AG20443 (cell line): ENCODE measurements around the gene MTA2.
"Not testable (repeated sequence)": the region's sequence is repeated elsewhere in the genome, so short reads cannot be mapped to it uniquely, and the experiment has no call there.

Source experiments
- DNase-seq: peaks from one replicate; pipeline ENCODE4 v3.0.0; 2012; ENCODE audit warnings: low spot score, mixed read lengths

Gene MTA2

DNA sequence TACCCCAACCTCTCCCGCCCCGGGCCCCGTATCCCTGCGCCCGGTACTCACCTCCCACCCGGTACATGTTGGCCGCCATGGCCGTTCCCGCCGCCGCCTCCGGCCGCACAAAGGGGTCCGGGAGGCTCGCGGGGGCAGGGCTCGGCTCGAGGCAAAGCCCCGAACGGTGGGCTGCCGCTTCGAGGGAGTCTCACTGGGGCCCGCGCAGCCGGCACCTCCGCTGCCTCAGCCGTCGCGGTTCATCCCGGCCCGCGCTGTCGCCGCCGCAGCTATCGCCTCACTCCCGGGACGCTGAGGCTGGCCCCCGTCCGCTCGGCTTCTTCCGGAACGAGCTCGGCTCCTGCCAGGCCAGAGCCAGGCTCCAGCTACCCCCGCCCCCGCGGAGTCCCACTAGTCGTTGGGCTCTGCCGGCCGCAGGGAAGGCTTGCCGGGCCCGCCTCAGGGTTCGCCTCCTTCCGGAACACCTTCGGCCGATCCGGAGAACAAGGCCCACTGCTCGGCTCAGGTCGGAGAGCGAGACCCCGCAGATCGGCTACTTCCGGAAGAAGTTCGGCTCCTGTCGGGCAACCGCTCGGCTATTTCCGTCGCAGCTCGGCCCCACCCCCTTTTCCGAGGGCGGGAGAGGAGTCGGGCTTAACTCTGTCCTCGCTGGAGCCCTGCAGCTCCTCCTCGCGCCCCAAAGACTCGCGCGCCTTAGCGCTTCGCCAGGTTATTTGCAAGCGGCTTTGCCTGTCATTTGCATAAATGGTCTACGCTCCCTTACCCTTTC lies at the start of gene MTA2:
Gene MTA2, minus strand, starts transcription at position 494 of the 769 bp plus-strand sequence. Its CDS starts 415 bp downstream, at position 79.
- peak; percentile 96 for DNase-seq

DNA sequence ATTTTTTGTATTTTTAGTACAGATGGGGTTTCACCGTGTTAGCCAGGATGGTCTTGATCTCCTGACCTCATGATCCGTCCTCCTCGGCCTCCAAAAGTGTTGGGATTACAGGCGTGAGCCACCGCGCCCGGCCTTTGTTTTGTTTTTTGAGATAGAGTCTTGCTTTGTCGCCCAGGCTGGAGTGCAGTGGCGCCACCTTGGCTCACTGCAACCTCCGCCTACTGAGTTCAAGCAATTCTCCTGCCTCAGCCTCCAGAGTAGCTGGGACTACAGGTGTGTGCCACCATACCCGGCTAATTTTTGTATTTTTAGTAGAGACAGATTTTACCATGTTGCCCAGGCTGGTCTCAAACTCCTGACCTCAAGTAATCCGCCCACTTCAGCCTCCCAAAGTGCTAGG lies 48.6 kb upstream of the MTA2 start:
- not testable (repeated sequence) for DNase-seq

DNA sequence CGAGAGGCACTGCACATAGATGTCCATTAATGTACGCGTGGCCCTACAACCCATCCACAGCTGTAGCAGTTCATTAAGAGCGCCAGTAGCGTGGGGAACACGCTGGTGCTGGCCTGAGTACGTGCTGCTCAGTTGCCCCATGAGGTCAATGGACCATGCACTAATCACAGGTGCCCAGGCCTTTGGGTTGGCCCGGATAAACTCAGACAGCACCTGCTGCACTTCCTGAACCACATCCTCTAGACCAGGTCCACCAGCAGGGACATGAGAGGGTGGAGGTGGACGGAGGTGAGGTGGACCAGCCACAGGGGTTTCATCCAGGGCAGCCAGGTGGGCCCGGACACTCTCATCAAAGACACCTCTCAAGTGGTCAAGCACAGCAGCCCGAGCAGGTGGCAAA lies 47.8 kb upstream of the MTA2 start:
- DNase-seq, result no peak

DNA sequence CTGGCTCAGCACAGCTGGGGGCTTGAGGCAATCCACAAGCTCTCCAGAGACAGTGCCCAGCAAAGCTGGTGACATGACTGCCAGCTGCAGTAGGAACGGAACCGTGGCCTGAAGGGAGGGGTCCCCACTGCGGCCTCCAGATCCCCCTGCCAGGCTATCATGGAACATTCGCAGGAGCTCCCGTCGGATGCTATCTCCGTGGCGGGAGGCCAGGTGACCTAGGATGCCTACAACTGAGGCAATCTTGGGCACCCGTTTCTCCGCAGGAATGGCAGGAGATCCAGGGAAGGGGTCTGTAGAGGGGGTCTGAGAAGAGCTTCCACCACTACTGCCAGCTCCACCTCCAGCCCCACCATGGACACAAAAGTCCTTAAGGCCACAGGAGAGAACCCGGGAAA lies 47.3 kb upstream of the MTA2 start:
- no peak for DNase-seq

DNA sequence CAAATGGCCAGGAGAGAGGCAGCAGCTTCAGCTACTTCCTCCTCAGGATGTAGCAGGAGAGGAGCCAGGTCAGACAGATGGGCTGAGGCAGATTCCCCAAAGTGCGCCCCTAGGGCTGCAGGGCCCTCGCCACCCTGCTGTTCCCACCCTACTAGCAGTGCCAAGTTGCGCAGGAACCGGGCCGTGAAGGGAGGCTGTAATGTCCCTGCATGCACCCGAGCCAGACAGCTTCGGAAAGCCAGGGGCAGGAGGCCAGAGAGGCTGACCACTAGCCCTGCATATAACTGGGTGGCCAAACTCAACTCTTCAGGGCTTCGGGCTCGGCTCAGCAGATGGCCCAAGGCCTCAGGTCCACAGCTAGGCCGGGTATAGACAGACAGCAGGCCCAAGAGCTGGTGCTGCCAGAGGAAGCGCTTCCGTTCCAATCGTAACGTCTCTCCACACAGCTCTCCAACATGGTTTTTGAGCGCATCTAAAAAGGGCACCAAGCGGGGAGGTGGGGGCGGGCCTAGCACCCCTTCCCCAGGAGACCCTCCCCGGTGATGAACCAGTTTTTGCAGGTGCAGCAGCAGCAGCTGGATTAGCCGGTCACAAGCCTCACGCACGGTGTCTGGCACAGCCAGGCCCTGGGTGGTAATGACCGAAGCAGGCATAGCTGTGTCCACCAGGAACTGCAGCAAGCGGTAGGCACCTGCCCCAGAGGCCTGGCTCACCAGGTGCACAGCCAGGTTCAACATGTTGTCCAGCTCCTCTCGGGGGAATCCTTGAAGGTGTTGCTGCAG lies 46.7 kb upstream of the MTA2 start:
- no peak for DNase-seq

DNA sequence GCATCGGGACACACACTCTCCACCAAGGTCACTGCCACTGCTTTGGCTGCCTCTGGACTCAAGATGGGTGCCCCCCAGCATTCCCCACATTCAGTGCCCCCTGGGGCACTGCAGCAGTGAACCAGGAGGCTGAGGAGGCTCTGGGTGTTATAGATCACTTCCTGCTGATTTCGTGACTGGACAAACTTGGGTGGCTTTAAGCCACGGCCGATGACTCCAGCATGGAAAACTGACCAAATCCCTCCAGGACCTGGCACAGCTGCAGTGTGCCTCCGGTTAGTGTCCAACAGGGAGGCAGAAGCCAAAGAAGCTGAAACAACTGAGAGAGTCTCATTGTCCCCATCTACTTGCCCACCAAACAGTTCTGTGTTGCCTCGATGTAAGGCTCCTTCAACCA lies 45.9 kb upstream of the MTA2 start:
- DNase-seq, result peak; percentile 63

DNA sequence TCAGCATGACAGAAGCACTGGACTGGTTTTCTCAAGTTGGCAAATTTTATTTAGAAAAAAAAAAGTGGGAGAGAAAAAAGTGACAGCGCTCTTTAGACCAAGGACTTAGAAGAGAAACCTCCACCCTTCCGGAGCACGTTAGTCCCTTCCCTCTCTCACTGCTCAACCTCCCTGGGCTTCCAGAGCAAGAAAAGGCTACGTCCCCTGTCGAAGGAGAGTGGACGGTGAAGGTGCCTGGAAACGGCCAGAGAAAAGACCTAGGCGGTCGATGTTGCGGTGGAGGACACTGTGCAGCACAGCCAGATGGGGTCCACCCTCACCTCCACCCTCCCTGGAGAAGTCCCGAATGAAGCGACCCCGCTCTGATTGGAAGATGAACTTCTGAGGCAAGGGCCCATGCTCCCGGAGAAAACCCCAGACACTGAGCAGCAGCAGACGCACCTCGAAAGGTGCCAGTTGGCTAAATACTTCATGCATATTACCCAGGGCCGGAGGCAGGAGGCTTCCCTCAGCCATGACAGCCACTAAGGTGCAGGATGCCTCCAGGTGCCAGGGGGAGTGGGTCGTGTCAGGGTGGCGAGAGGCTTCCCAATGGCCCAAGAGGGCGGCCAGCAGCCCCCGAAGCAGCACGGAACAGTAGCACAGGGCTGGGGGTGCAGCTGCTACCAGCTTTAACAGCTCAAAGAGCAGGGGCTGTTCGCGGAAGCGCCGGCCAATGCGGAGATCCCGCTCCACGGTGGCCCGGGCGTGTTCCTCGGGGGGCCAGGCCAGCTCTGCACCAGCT lies 45.4 kb upstream of the MTA2 start:
- DNase-seq, result no peak

DNA sequence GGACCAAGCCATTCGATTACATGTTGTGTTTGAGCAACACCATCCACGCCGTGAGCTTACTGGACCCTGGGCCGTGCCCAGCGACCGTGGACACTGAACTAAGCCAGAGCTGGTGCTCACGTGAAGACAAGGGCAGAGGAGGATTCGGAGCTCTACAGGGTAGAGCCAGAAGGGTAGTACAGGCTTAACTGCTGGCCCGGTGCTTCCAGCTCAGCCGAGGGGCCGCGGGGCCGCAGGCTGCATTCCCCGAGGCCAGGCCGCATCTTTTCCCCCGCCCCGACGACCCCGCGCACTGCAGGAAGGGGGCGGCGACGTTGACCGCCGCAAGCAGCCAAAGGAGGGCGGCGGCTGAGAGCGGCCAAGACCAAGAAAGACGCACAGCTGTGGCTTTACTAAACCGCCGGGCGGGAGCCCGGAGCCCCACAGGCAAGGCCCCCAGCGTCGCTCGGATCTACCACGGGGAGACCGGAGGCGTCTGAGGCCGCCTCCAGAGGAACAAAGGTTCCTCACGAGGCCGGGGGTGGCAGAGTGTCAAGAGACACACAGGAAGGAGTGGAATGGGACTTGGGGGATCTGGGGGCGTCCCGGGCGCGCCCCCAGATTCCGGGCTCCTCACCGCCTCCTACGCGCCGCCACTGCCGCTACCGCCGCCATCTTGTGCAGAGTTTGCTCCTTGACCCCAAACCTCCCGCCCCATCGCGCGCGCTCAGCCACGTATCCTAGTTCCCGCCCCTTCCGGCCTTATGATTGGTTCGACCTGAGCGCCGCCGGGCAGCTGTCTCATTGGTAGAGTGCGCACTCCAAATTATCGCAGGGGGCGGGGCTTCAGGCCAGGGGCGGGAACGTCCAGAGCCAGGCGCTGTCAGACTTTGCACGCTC lies 44.5 kb upstream of the MTA2 start, which contains the start of gene GANAB:
Gene GANAB, minus strand, starts transcription at position 668 of the 879 bp plus-strand sequence. Its CDS starts 14 bp downstream, at position 654.
- peak; percentile 100 for DNase-seq

DNA sequence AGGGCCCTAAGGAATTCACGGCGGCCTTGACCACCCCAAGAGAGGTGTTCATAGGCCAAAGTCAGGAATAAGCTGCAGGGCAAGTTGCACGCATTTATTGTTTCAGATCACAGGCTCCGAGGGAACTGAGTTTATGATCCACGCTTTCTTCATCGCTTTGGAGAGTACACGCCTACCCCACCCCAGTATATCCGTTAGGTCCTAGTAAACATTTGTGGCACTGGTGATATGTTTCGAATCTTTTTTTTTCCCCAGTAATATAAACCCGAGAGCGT lies 43.9 kb upstream of the MTA2 start:
- DNase-seq, result no peak

DNA sequence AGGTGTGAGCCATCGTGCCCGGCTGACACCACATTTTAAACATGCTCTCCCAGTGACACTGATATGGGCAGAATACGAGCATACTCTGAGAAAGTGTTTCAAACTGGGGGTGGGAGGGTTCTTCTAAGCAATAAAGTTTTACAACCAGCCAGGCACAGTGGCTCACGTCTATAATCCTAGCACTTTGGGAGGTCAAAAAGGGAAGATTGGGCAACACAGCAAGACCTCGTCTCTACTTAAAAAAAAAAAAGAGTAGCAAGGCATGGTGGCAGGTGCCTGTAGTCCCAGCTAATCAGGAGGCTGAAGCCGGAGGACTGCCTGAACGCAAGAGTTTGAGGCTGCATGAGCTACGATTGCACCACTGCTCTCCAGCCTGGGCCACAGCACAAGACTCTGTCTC lies 42.6 kb upstream of the MTA2 start:
- no peak for DNase-seq

DNA sequence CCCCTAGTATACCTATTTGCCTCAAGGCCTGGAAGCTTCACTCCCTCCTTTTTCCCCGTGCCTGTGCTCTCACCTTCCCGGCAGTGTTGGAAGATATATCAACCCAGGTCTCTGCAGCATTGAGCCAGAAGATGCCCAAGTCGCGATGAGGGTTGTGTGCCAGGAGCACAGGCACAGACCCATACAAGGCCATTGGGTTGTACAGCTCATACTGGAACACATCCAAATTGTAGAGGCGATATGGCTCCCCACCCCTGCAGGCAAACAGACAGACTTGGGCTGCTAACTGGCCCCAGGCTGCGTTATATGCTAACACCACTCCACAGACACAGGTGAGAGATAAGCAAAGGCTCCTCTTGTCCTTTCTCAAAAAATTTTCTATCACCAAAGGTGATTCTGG lies 30.8 kb upstream of the MTA2 start:
- no peak for DNase-seq

DNA sequence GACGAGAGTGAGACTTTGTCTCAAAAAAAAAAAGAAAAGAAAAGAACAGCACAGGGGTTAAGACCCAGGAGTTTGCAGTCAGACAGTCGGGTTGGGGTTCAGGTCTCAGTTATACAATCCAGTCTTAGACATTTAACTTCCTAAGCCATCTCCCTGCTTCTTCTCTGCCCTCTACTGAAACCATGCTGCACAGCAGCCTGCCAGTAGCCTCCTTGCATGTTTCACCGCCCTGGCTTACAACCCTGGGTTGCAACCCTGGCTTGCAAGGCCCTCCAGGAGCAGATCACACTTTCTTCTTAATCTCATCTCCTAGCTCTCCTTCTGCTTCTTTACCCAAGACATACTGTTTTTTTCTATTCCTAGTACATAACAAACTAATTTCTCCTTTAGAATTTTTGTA lies 26.0 kb upstream of the MTA2 start:
- no peak for DNase-seq

DNA sequence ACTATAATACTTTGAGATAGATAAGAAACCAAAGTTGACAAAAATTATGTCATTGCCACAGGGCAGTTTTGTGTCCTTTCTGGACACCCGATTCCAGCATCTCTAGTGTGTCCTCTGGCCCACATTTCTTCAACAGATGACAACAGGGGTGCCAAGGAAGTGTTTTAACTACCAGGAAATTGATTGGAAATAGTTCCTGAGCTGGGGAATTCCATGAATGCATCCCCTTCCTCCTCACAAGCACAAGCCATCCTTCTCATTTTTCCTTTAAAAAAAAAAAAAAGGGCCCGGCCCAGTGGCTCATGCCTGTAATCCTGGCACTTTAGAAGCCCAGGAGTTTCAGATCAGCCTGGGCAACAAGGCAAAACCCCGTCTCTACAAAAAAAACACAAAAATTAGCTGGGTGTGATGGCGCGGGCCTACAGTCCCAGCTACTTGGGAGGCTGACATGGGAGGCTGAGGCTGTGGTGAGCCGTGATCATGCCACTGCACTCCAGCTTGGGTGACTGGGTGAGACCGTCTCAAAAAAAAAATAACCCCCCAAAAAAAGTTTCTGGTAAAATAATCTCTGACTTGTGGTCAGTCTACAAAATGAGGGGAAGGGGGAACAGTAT lies 20.9 kb upstream of the MTA2 start:
- DNase-seq, result no peak

DNA sequence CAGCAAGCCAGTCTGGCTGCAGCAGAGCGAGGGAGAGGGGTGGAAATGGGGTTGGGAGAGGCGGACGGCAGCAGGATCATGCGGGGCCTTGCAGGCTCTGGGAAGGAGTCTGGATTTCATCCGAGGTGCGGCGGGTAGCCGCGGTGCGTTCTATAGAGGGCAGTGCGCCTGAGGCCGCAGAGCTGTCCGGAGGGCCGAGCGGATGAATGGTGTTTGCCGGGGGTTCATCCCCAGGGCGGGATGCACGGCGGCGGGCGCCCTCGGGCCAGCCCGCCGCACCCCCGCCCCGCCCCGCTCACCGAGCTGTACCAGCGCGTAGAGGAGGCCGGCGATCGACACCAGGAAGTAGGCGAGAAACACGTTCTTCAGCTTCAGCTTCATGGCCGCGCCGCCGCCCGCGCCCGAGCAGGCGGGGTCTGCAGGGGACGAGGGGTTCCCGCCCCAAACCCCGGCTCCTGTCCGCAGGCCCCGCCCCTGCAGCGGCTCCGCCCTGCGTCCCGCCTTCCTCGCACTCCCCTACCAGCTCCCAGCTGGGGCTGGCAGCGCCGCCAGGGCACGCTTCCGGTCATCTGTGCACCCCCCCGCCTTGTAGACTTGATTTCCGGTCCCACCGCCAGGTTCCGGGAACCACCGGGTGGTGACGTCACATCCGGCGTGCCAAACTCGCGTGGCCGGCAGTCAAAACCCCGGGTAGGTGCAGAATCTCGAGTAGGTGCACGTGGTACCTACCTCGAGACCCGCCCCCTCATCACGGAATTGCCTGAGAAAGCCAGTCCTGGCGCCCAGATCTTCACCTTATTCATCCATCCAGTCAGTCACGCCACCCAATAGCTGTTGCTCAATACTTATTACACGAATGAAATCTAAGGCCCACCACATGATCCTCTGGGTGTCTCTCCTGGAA lies 20.2 kb upstream of the MTA2 start, which contains the start of gene B3GAT3:
Gene B3GAT3, minus strand, starts transcription at position 420 of the 904 bp plus-strand sequence. Its CDS starts 39 bp downstream, at position 381.
- DNase-seq, result peak; percentile 99

DNA sequence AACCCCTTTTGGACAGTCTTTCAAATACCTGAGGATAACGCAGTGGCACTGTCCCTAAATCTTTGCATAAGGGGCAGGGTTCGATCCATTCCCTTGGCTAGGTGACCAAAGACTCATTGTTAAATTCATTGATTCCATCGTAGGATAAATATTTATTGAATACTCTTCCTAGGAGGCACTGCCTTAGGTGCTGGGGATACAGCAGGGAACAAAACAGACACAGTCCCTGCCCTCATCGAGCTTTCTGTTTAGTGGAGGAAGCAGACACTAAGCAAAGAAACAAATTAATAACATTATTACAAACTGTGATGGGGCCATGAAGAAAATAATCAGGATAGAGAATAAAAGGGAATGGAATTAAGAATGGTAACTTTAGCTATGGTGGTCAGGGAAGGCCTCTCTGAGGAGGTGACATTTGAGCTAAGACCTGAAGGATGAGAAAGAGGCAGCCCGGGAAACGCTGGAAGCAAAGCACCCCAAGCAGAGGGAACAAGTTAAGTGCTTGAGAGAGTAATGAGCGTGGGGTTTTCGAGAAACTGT lies 19.4 kb upstream of the MTA2 start:
- no peak for DNase-seq

DNA sequence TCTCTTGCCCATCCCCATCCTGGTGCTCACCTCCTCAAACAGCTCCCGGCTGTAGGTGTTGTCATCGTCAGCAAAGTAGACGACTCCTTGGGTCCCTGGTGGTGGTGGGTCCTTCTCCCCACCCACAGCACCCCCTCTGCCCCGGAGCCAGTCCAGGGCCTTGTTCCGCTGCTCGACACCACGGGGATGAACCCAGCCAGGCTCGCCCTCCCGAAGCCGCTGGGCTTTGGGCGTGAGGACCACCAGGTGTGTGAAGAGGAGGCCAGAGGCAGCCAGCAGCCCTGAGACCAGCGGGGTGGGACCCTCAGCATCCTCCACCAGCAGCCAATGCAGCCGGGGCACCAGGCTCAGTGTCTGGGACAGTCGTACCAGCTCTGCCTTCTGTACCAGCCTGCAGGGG lies 15.3 kb upstream of the MTA2 start:
- DNase-seq, result not testable (repeated sequence)

DNA sequence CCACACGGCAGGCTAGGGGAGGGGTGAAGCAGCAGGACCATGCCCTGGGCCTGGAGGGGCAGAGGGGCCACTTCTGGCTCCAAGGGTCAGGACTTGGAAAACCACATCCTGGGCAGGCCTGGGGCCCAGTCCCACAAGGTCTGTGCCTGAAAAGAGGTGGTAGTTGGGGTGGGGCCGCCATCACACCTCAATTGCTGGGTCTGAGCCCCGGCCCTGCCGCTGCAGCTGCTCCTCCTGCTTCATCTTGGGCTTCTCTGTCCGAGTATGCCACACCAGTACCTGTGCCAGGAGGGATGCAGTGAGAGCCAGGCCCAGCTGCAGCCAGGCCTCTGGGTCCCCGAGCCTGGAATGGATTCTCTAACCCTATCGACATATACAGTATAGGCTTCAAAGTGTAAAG lies 13.9 kb upstream of the MTA2 start:
- DNase-seq, result no peak

DNA sequence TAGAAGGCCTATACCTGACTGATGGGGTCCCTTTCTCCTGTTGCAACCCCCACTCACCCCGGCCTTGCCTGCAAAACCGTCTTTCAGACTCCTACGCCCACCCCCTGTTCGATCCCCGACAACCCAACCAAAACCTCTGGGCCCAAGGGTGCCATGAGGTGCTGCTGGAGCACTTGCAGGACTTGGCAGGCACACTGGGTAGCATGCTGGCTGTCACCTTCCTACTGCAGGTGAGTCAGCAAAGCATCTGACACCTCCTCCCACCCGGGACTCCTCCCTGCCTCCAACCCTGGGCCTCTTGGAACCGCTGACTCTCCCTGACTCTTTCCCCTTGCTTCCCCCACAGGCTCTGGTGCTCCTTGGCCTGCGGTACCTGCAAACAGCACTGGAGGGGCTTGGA lies 12.6 kb upstream of the MTA2 start:
- no peak for DNase-seq

DNA sequence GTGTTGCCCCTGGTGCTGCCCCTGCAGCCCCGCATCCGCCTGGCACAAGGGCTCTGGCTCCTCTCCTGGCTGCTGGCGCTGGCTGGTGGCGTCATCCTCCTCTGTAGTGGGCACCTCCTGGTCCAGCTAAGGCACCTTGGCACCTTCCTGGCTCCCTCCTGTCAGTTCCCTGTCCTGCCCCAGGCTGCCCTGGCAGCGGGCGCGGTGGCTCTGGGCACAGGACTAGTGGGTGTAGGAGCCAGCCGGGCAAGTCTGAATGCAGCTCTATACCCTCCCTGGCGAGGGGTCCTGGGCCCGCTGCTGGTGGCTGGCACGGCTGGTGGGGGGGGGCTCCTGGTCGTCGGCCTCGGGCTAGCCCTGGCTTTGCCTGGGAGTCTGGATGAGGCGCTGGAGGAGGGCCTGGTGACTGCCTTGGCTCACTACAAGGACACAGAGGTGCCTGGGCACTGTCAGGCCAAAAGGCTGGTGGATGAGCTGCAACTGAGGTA lies 11.7 kb upstream of the MTA2 start:
- DNase-seq, result no peak
